TTC549 (cell line): ENCODE measurements around the gene USP37.
"Not testable (repeated sequence)": the region's sequence is repeated elsewhere in the genome, so short reads cannot be mapped to it uniquely, and the experiment has no call there.

Source experiments
- FAIRE-seq: peaks from 2 replicates; lab custom pipeline; 2012; peaks lifted over from hg19 to GRCh38; lab: Jason Lieb, UNC

The USP37 gene

GRCh38 chr2:218555527-218555926 is 12.6 kb downstream of the USP37 start:
- no peak for FAIRE-seq

- FAIRE-seq, result not testable (repeated sequence)
These were observed 13.9 kb downstream of the USP37 start for GRCh38 chr2:218554225-218554624.

GRCh38 chr2:218547978-218548377 is 20.2 kb downstream of the USP37 start:
- no peak for FAIRE-seq

GRCh38 chr2:218547511-218547910 is 20.6 kb downstream of the USP37 start:
- no peak for FAIRE-seq

GRCh38 chr2:218546012-218546411 is 22.1 kb downstream of the USP37 start:
- FAIRE-seq, result no peak

GRCh38 chr2:218540015-218540414 is 28.1 kb downstream of the USP37 start:
- FAIRE-seq, result no peak

GRCh38 chr2:218536804-218537494 is 31.2 kb downstream of the USP37 start:
- FAIRE-seq, result no peak

GRCh38 chr2:218529990-218530389 is 38.2 kb downstream of the USP37 start:
- no peak for FAIRE-seq

GRCh38 chr2:218528409-218528808 is 39.7 kb downstream of the USP37 start:
- not testable (repeated sequence) for FAIRE-seq

- FAIRE-seq, result no peak
These were observed 44.5 kb downstream of the USP37 start for GRCh38 chr2:218523651-218524050.

GRCh38 chr2:218518876-218519275 is 49.3 kb downstream of the USP37 start:
- no peak for FAIRE-seq

GRCh38 chr2:218517434-218518206 is 50.5 kb downstream of the USP37 start:
- FAIRE-seq, result no peak

GRCh38 chr2:218516614-218517013 is 51.5 kb downstream of the USP37 start:
- no peak for FAIRE-seq

- no peak for FAIRE-seq
These were observed 54.5 kb downstream of the USP37 start for GRCh38 chr2:218513676-218514075.

GRCh38 chr2:218508299-218508698 is 59.9 kb downstream of the USP37 start:
- FAIRE-seq, result no peak

- no peak for FAIRE-seq
These were observed 62.3 kb downstream of the USP37 start for GRCh38 chr2:218505754-218506371.

GRCh38 chr2:218501665-218502064 is 66.5 kb downstream of the USP37 start:
- FAIRE-seq, result no peak

- FAIRE-seq, result no peak
These were observed 67.6 kb downstream of the USP37 start for GRCh38 chr2:218500501-218501060.

- FAIRE-seq, result no peak
These were observed 82.0 kb downstream of the USP37 start for GRCh38 chr2:218485986-218486667.

- no peak for FAIRE-seq
These were observed 85.5 kb downstream of the USP37 start for GRCh38 chr2:218482651-218483050.

- FAIRE-seq, result no peak
These were observed 88.6 kb downstream of the USP37 start for GRCh38 chr2:218479595-218479994.

- no peak for FAIRE-seq
These were observed 89.6 kb downstream of the USP37 start for GRCh38 chr2:218478544-218478943.
